ENCODE measurements around the gene RAI1.

The RAI1 gene

DNA sequence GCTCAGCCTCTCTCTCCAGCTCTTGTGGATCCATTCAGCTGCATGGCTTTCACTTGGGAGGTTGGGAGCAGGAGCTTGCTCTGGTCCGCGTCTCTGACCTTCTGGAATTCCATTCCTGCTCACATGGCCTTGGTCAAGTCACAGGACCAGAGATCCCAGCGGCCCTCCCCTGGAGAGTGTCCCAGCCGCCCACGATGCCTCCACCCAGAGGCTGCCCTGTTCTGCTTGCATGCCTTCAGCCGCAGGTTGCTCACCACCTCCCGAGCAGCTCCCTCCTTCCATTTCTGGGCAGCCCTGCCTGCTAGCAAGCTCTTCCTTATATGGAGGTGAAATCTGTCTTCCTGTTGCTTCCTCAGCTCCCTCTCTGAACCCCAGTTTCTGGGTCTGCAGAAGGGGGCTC is 32.6 kb downstream of the RAI1 start:
- TF ChIP-seq, protein P1, sequence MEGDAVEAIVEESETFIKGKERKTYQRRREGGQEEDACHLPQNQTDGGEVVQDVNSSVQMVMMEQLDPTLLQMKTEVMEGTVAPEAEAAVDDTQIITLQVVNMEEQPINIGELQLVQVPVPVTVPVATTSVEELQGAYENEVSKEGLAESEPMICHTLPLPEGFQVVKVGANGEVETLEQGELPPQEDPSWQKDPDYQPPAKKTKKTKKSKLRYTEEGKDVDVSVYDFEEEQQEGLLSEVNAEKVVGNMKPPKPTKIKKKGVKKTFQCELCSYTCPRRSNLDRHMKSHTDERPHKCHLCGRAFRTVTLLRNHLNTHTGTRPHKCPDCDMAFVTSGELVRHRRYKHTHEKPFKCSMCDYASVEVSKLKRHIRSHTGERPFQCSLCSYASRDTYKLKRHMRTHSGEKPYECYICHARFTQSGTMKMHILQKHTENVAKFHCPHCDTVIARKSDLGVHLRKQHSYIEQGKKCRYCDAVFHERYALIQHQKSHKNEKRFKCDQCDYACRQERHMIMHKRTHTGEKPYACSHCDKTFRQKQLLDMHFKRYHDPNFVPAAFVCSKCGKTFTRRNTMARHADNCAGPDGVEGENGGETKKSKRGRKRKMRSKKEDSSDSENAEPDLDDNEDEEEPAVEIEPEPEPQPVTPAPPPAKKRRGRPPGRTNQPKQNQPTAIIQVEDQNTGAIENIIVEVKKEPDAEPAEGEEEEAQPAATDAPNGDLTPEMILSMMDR (conservative IDR thresholded peaks at IDR 0.05; ENCODE audit: low read depth): no peak
- ChIA-PET POLR2A (ENCODE audit: low non-redundant PET) (no interaction called here), CTCF (interaction anchor here (0.7 to 1.9 kb wide), 3 partner anchors 17 to 60 kb away, joined by 3 to 7 read pairs (median 3); no protein-coding TSS in a partner anchor)
- DNase-seq (ENCODE audit: low spot score): no peak
- H3K27ac ChIP-seq: peak overlapping the region; percentile 89

GRCh38 chr17:17714261-17714866 is 33.1 kb downstream of the RAI1 start:
- CTCF ChIA-PET: interaction anchor here (0.5 to 1.9 kb wide), 2 partner anchors 23 to 34 kb away, joined by 3 to 7 read pairs; no protein-coding TSS in a partner anchor
- POLR2A ChIA-PET (ENCODE audit: low non-redundant PET): no interaction called here
- TF ChIP-seq, protein P1 (conservative IDR thresholded peaks at IDR 0.05; ENCODE audit: low read depth): no peak
- no peak for DNase-seq (ENCODE audit: low spot score)
- H3K27ac ChIP-seq: peak overlapping the region; percentile 89

- no peak for DNase-seq (ENCODE audit: low spot score)
- CTCF ChIA-PET: interaction anchor here (0.5 to 1.9 kb wide), 2 partner anchors 24 to 34 kb away, joined by 3 to 7 read pairs; no protein-coding TSS in a partner anchor
Measured at GRCh38 chr17:17714879-17715278, 33.6 kb downstream of the RAI1 start.

DNA sequence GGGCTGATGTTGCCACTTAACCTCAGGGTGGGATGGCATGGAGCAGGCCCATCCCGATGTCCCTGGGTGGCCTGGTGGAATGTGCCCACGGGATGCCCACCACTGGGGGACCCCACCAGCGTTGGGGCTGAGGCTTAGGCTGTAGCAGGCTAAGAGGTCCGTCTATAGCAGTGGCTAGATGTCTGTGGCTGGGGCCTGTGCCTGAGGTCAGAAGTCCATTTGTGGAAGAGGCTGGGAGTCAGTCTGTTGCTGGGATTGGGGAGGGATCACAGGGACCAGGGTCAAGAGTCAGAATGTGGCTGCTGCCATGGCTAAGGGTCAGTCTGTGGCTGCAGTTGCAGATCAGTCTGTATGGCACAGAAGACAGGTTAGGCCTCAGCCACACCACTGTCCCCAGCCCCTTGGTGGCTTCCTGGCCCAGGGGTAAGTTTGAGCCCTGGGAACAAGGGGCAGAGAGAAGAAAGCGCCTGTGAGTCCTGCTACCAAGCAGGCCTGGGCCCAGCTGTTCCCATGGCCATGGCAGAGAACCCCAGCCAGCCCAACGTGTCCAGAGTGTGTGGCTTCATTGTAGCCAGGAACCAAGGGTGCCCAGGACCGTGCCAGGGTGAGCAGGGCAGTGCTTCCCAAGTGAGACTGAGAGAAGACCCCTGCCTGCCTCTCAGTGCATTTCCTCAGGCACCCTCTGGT is 35.7 kb downstream of the RAI1 start:
- DNase-seq (ENCODE audit: low spot score): no peak
- POLR2A ChIA-PET (ENCODE audit: low non-redundant PET): no interaction called here
- peak overlapping the region; percentile 48 for H3K27ac ChIP-seq
- CTCF ChIA-PET: no interaction called here
- TF ChIP-seq, protein P1 (conservative IDR thresholded peaks at IDR 0.05; ENCODE audit: low read depth): no peak

More at GRCh38 chr17:17714879-17715278, 33.6 kb downstream of the RAI1 start:
- POLR2A ChIA-PET (ENCODE audit: low non-redundant PET): no interaction called here
- TF ChIP-seq, protein P1 (conservative IDR thresholded peaks at IDR 0.05; ENCODE audit: low read depth): no peak
- peak overlapping the region; percentile 89 for H3K27ac ChIP-seq

DNA sequence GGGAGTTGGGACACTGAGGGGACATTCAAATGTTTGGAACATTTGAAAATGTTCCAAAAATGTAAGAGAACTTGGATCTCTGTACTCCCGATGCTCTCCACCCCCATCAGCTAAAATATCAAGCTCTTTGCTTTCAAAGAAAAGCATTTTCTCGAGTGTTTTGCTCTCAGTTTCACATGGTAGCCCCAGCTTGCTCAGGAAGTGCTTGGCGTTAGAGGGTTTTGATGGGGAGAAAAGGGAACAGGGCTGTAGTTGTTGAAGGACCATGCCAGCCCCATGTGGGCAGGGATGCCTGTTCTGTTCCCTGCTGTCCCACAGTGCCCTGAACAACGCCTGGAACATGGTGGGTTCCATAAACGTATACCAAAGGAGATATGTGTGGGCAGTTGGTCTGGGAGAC is 37.0 kb downstream of the RAI1 start:
- CTCF ChIA-PET: no interaction called here
- peak overlapping the region; percentile 48 for H3K27ac ChIP-seq
- POLR2A ChIA-PET (ENCODE audit: low non-redundant PET): no interaction called here

DNA sequence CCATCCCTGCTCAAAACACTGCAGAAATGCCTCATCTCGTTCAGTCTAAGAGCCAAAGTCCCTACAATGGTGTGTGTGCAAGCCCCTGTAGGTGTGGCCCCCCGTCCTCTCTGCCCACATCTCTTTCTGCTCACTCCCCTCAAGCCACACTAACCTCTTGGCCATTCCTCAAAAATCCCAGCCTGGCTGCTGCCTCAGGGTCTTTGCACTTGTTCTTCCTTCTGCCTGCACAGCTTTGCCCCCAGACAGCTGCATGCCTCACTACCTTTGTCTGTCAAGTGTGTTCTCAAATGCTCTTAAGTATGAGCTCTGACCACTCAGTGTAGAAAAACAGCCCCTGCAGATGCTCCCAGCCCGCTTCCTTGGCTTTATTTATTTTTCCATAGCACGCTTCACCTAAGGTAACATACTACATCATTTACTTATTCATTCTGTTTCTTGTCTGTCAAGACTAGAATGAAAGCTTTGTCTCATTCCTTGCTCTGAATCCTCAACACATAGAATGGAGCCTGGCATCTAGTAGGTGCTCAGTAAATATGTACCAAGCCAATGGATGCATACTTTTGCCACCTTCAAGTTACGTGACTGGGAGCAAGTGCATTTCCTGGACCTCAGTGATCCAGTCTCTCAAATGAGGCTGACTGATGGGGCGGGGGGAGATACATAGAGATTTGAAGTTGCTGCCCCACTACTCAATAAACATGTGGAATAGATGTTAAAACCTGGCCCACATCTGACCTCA is 38.1 kb downstream of the RAI1 start:
- CTCF ChIA-PET: interaction anchor here (0.6 kb wide), 1 partner anchor 55 kb away, joined by 3 read pairs; no protein-coding TSS in a partner anchor
- POLR2A ChIA-PET (ENCODE audit: low non-redundant PET): no interaction called here
- peak overlapping the region; percentile 68 for H3K27ac ChIP-seq
- DNase-seq (ENCODE audit: low spot score): no peak
- TF ChIP-seq, protein P1 (conservative IDR thresholded peaks at IDR 0.05; ENCODE audit: low read depth): no peak

More for the DNA sequence above, 37.0 kb downstream of the RAI1 start:
- DNase-seq (ENCODE audit: low spot score): no peak
- TF ChIP-seq, protein P1 (conservative IDR thresholded peaks at IDR 0.05; ENCODE audit: low read depth): no peak
